Body of pancreas (tissue), 4 donors: ENCODE measurements around the gene KMT2D.

Experiments used
- POLR2A ChIP-seq, 3 donors: fragments of 450-650 bp; IDR thresholded peaks; one replicate each; pipeline ENCODE4 v1.6.1; 2016; ENCODE audit warnings: antibody characterized with exemption in 3 of 3, mild to moderate bottlenecking in 2 of 3
- TF ChIP-seq, protein P1 (sequence below), 7 experiments: fragments of 450-650 bp in 4 of 7; fragments of 200-600 bp in 3 of 7; sonication (generic) in 3 of 7; IDR thresholded peaks; one replicate each; pipeline ENCODE4 v1.5.1; 2016 to 2019; ENCODE audit warnings: antibody characterized with exemption in 7 of 7

DNA sequence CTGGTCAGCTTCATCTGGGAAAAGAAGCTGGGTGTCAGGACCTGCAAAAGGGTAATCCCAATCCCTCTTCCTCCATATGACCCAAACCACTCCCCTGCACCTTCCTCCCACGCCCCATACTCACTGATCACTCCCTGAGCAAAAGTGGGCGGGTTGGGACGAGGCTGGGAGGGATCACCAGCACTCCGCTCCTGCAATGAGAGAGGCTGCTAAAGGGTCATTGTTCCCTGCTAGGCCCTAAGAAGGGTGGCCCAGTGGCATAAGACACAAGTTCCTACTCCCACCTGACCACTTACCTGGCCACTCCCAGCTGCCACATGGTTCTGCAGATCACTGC, 26.3 kb downstream of the KMT2D start:
- TF ChIP-seq, protein P1, sequence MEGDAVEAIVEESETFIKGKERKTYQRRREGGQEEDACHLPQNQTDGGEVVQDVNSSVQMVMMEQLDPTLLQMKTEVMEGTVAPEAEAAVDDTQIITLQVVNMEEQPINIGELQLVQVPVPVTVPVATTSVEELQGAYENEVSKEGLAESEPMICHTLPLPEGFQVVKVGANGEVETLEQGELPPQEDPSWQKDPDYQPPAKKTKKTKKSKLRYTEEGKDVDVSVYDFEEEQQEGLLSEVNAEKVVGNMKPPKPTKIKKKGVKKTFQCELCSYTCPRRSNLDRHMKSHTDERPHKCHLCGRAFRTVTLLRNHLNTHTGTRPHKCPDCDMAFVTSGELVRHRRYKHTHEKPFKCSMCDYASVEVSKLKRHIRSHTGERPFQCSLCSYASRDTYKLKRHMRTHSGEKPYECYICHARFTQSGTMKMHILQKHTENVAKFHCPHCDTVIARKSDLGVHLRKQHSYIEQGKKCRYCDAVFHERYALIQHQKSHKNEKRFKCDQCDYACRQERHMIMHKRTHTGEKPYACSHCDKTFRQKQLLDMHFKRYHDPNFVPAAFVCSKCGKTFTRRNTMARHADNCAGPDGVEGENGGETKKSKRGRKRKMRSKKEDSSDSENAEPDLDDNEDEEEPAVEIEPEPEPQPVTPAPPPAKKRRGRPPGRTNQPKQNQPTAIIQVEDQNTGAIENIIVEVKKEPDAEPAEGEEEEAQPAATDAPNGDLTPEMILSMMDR (IDR thresholded peaks at IDR 0.05), result no peak
- TF ChIP-seq POLR2A (IDR thresholded peaks at IDR 0.05), result no peak
